Right lobe of liver (tissue), 6 donors: ENCODE results near the gene SLC2A11. TPM values are rescaled to one million over a fixed set of nuclear protein-coding genes. Genes with fewer than 3 reads are reported as not detected.
A peak's percentile ranks its signal among the peaks of the same experiment; 100 is the strongest.

ENCODE experiments used
- ATAC-seq, 4 donors: fragments of 200-7000 bp; cut with Tn5 transposase; one replicate each; pipeline ENCODE4 v1.9.1; 2020; ENCODE audit warnings: mild to moderate bottlenecking in 4 of 4, moderate library complexity in 4 of 4
- DNase-seq, 3 donors: peaks; one replicate each; pipeline ENCODE4 v3.0.0-alpha.2; 2020
- H3K27ac ChIP-seq, 3 donors: fragments of 200-600 bp; one replicate each; pipeline ENCODE4 v1.8.0; 2022
- H3K27me3 ChIP-seq, 2 donors: fragments of 200-600 bp; one replicate each; pipeline ENCODE4 v1.8.0; 2022
- H3K36me3 ChIP-seq, 4 donors: fragments of 200-600 bp; sonication (generic) in 1 of 4; one replicate each; pipeline versions ENCODE4 v1.5.1 to v1.8.0; 2017 to 2022; ENCODE audit warnings: control low read depth in 1 of 4
- H3K4me1 ChIP-seq, 4 donors: fragments of 200-600 bp; sonication (generic) in 1 of 4; one replicate each; pipeline versions ENCODE4 v1.5.1 to v1.8.0; 2017 to 2022; ENCODE audit warnings: control low read depth in 1 of 4
- H3K4me3 ChIP-seq, 3 donors: fragments of 200-600 bp; one replicate each; pipeline ENCODE4 v1.8.0; 2022
- H3K9me3 ChIP-seq, 4 donors: fragments of 200-600 bp; sonication (generic) in 1 of 4; one replicate each; pipeline versions ENCODE4 v1.5.1 to v1.8.0; 2017 to 2022; ENCODE audit warnings: control low read depth in 1 of 4
- POLR2A ChIP-seq: fragments of 450-650 bp; IDR thresholded peaks from one replicate; pipeline ENCODE4 v1.6.1; 2017; ENCODE audit warnings: antibody characterized with exemption, mild to moderate bottlenecking
- WGBS: methylation state at CpG from one replicate; pipeline ENCODE4 v1.1.6; 2018; ENCODE audit warnings: low coverage, low lambda C conversion rate; ENCODE audit not compliant: insufficient coverage; ENCODE audit errors: missing lambda C conversion rate; 5-methylcytosine and 5-hydroxymethylcytosine counted together
- intact Hi-C, 2 donors: fragments of 100-400 bp; cut with DNase I; formaldehyde crosslinking; loops; one replicate each; pipeline versions ENCODE4 v1.11.2 to v1.14.1; 2022
- total RNA-seq, 6 experiments: library from RNA; depleted of rRNA in 2 of 6; stranded (reverse); fragments of >200 nt in 2 of 6; fragmentation: NEBNext Ultra II Directional in 3 of 6; extraction: Animal tissue kit (Norgen Biotek cat#: 25700) in 3 of 6; gene quantifications; one replicate each; pipeline versions ENCODE4 v1.1.0 to v1.2.4, GENCODE V29; 2016 to 2023
- TF ChIP-seq, protein P1 (sequence below), 4 donors: fragments of 200-600 bp in 3 of 4; fragments of 450-650 bp in 1 of 4; IDR thresholded peaks; one replicate each; pipeline versions ENCODE4 v1.5.1 to v1.8.0; 2016 to 2022; ENCODE audit warnings: antibody characterized with exemption in 4 of 4, mild to moderate bottlenecking in 2 of 4
- donor health status: DM: no; HTN: yes; CAD: no.
- donor health status: DM: no; HTN: no; CAD: no.
- donor health status: DM: no; HTN: no; CAD: no.
- donor health status: DM: no; HTN: yes; CAD: no.
- donor health status: DM: no; HTN: yes; CAD: no.

Gene SLC2A11
- total RNA-seq, 6 experiments from 2014 or later: 2.9 to 7.1 (median 5.0) TPM

DNA sequence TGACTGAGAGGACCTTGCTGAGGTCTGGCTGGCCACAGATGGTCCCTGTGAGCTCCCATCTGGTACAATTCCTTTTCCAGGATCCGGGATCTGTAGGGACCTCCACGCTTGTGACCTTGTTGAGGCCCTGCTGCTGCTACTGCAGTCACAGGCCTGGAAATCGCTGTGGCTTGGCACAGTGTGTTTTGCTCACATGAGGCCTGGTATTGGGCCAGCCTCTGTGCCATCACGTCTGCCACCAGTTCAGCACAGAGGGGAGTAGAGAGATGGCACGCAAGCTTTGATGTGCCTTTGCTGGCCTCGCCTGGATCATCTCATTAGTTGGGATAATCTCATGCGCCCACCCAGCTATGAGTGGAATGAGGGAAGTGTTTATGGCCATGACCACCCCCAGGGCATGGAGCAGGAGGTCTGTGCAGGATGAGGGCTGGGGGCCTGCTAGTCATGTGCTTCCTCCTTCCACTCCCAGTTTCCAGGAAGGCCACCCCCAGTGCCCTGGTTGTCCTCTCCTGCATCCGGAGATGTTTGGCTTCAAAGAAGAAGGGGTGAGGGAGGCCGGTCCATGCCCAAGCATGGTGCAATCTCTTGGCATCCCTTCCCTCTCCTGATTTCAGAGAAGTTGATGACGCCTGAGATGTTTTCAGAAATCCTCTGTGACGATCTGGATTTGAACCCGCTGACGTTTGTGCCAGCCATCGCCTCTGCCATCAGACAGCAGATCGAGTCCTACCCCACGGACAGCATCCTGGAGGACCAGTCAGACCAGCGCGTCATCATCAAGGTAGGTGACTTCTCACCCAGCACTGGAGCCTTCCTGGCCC lies 41.3 kb upstream of the SLC2A11 start:
- H3K4me3 ChIP-seq: no peak overlapping the region
- ATAC-seq: peak in 1 of 4 donors; percentile 16
- no peaks in the 10 kb centered on the region for H3K9me3 ChIP-seq
- intact Hi-C loops: no loop called here
- peak in 2 of 3 donors; percentile 30 to 39 for DNase-seq
- H3K4me1 ChIP-seq: no peaks in the 10 kb centered on the region
- no peak for TF ChIP-seq POLR2A
- TF ChIP-seq, protein P1, sequence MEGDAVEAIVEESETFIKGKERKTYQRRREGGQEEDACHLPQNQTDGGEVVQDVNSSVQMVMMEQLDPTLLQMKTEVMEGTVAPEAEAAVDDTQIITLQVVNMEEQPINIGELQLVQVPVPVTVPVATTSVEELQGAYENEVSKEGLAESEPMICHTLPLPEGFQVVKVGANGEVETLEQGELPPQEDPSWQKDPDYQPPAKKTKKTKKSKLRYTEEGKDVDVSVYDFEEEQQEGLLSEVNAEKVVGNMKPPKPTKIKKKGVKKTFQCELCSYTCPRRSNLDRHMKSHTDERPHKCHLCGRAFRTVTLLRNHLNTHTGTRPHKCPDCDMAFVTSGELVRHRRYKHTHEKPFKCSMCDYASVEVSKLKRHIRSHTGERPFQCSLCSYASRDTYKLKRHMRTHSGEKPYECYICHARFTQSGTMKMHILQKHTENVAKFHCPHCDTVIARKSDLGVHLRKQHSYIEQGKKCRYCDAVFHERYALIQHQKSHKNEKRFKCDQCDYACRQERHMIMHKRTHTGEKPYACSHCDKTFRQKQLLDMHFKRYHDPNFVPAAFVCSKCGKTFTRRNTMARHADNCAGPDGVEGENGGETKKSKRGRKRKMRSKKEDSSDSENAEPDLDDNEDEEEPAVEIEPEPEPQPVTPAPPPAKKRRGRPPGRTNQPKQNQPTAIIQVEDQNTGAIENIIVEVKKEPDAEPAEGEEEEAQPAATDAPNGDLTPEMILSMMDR (IDR thresholded peaks at IDR 0.05): no peak
- H3K27ac ChIP-seq: no peak overlapping the region
- H3K36me3 ChIP-seq: peaks cover 0 to 27% (median 13%) of the 10 kb centered on the region in 4 donors
- H3K27me3 ChIP-seq: no peaks in the 10 kb centered on the region
- WGBS: 83% methylated on average over 1 of the region's 18 CpGs

DNA sequence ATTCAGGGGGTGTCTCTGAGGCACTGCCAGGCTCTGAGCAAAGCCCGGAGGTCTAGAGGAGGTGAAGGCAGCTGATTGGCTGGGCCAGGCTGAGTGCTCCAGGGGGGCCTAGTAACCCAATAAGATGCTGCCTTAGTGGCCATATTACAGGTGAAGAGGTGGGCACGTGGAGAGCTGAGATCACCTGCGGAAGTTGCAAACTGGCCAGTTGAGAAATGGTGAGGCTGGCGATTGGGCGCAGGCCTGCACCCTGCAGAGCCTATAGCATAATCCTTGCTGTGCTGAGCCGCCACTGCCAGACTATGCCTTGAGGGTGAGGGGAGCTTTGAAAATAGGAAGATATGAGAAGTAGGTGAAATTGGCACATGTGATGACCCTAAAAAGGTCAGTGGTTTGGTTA lies 40.5 kb upstream of the SLC2A11 start:
- 100% methylated on average over 5 of the region's 6 CpGs for WGBS
- ATAC-seq (no peak), DNase-seq (peak in 2 of 3 donors; percentile 22 to 25)
- Histone ChIP-seq H3K27ac (no peak overlapping the region), H3K9me3 (no peaks in the 10 kb centered on the region), H3K27me3 (no peaks in the 10 kb centered on the region), H3K4me3 (no peak overlapping the region), H3K4me1 (no peaks in the 10 kb centered on the region), H3K36me3 (peaks cover 0 to 27% (median 13%) of the 10 kb centered on the region in 4 donors)
- TF ChIP-seq, protein P1 (IDR thresholded peaks at IDR 0.05): no peak
- no peak for TF ChIP-seq POLR2A
- intact Hi-C loops: no loop called here

DNA sequence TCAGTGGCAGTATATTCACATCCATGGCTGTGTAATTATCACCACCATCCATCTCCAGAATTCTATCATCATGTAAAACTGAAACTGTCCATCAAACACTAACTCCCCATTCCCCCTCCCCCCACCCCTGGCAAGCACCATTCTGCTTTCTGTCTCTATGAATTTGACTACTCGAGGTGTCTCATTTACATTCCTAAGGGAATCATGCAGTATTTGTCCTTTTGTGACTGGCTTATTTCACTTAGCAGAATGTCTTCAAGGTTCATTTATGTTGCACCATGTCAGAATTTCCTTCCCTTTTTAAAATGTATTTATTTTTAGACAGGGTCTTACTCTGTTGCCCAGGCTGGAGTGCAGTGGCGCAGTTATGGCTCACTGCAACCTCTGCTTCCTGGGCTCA lies 39.1 kb upstream of the SLC2A11 start:
- TF ChIP-seq, protein P1 (IDR thresholded peaks at IDR 0.05): no peak
- TF ChIP-seq POLR2A: no peak
- no peak for ATAC-seq
- Histone ChIP-seq H3K9me3 (no peaks in the 10 kb centered on the region), H3K36me3 (peaks cover 0 to 27% (median 14%) of the 10 kb centered on the region in 4 donors), H3K4me1 (no peaks in the 10 kb centered on the region), H3K4me3 (no peak overlapping the region), H3K27me3 (no peaks in the 10 kb centered on the region), H3K27ac (no peak overlapping the region)
- no peak for DNase-seq
- 90% methylated on average over 2 of the region's 2 CpGs for WGBS
- intact Hi-C loops: no loop called here

DNA sequence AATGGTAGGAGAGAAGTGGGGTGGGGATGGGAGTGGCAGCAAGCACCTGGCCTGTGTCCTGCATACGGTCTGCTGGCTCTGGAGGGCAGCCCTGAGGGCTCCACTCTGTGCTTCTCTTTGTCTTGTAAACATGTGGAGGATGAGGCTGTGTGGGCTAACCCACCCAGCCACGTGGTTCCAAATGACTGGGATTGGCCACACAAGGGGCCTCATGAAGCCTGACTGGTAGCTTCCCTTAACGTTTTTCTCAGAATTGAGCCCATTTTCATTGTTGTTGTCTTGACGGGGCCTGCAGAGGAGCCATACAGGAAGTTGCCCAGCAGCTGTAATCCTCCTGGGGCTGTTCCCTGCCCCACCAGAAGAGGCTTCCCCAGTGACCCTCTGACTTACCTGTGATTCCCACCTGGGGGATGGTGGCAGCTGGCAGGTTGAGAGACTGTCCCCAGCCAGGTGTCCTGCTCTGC lies 36.9 kb upstream of the SLC2A11 start:
- intact Hi-C loops: no loop called here
- no peak overlapping the region for H3K27ac ChIP-seq
- no peaks in the 10 kb centered on the region for H3K27me3 ChIP-seq
- peaks cover 0 to 38% (median 19%) of the 10 kb centered on the region in 4 donors for H3K36me3 ChIP-seq
- TF ChIP-seq, protein P1 (IDR thresholded peaks at IDR 0.05): no peak
- TF ChIP-seq POLR2A: no peak
- 59% methylated on average over 3 of the region's 4 CpGs for WGBS
- H3K9me3 ChIP-seq: no peaks in the 10 kb centered on the region
- H3K4me3 ChIP-seq: no peak overlapping the region
- no peak for ATAC-seq
- DNase-seq: peak in 2 of 3 donors; percentile 21 to 34
- H3K4me1 ChIP-seq: no peaks in the 10 kb centered on the region
